ENCODE results near the gene TATDN2. TPM values are rescaled to one million over a fixed set of nuclear protein-coding genes. Genes with fewer than 3 reads are reported as not detected.
A peak's percentile ranks its signal among the peaks of the same experiment; 100 is the strongest.

The TATDN2 gene
- total RNA-seq, 2 donors from 2014 or later, result 29.5 to 38.7 TPM

DNA sequence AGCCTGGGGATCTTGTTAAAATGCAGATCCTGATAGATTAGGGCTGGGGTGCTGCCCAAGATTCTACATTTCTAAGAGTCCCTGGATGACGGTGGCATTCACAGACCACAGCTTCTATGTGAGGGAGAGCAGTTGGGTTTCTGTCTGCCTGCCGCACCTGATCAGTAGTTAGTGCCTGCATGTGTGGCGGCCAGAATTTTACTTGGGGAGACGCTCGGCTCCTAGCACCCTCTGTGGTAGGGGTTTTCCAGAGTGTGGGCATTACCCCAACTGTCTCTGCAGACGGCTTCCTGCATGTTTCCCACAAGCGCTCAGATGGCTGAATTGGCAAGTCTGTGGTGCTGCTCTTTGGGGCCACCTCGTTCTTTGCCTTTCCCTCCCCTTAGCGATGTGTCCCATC lies 36.2 kb downstream of the TATDN2 start:
- no peaks in the 10 kb centered on the region for H3K4me1 ChIP-seq (ENCODE audit: control insufficient read depth in 1 of 2, low read depth in 2 of 2)
- H3K36me3 ChIP-seq, result peaks cover 20% of the 10 kb centered on the region
- no peak overlapping the region for H3K27ac ChIP-seq
- no peaks in the 10 kb centered on the region for H3K27me3 ChIP-seq (replicated peaks; ENCODE audit: insufficient read depth)
- DNase-seq (ENCODE audit: low spot score) (no peak), ATAC-seq (ENCODE audit: insufficient number of reproducible peaks, low FRiP score, low read depth) (no peak)
- TF ChIP-seq, protein P1, sequence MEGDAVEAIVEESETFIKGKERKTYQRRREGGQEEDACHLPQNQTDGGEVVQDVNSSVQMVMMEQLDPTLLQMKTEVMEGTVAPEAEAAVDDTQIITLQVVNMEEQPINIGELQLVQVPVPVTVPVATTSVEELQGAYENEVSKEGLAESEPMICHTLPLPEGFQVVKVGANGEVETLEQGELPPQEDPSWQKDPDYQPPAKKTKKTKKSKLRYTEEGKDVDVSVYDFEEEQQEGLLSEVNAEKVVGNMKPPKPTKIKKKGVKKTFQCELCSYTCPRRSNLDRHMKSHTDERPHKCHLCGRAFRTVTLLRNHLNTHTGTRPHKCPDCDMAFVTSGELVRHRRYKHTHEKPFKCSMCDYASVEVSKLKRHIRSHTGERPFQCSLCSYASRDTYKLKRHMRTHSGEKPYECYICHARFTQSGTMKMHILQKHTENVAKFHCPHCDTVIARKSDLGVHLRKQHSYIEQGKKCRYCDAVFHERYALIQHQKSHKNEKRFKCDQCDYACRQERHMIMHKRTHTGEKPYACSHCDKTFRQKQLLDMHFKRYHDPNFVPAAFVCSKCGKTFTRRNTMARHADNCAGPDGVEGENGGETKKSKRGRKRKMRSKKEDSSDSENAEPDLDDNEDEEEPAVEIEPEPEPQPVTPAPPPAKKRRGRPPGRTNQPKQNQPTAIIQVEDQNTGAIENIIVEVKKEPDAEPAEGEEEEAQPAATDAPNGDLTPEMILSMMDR (IDR thresholded peaks at IDR 0.05), result no peak
- no peaks in the 10 kb centered on the region for H3K9me3 ChIP-seq
- no peak overlapping the region for H3K4me3 ChIP-seq

DNA sequence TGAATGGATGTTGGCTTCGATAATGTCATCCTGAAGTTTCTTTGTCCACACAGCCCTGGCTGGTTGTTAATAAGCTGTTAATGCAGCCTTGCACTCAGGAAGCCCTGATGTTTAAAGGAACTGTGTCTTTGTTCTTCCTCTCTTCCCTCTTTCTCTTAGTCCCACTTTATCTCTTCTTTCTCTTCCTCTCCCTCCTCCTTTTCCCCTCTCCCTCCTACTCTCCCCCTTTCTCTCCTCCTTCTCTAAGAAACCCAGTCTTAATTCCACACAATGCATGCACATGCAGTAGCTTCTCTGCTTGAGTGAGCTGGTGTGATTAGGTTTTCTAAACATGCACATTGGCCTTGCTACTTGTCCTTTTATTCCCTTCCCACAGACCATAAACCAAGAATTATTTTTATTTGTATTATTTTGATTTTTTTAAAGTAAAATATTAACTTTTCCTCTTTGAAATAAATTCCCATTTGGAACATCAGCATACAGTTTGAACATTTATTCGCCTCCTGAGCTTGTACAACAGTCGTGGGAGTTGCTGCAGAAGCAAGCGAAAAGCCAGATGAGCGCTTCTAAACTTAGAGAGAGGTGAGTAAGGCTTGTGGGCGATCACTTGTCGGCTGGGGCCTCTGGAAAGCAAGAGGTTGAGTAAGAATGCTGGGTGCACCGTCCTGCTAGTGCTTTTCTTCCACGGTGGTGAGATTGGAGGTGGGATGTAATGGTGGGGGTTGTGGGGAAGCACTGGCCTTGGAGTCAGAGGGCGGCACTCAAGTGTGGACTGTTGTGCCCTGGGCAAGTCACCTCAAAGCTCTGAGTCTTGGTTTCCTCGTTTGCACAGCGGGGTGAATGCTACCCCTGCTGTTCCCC lies 37.2 kb downstream of the TATDN2 start:
- no peak for DNase-seq (ENCODE audit: low spot score)
- Histone ChIP-seq H3K27me3 (replicated peaks; ENCODE audit: insufficient read depth) (no peaks in the 10 kb centered on the region), H3K27ac (no peak overlapping the region), H3K9me3 (no peaks in the 10 kb centered on the region), H3K36me3 (peaks cover 10% of the 10 kb centered on the region), H3K4me3 (no peak overlapping the region), H3K4me1 (ENCODE audit: control insufficient read depth in 1 of 2, low read depth in 2 of 2) (no peaks in the 10 kb centered on the region)
- TF ChIP-seq, protein P1 (IDR thresholded peaks at IDR 0.05), result no peak
- ATAC-seq (ENCODE audit: insufficient number of reproducible peaks, low FRiP score, low read depth), result no peak

DNA sequence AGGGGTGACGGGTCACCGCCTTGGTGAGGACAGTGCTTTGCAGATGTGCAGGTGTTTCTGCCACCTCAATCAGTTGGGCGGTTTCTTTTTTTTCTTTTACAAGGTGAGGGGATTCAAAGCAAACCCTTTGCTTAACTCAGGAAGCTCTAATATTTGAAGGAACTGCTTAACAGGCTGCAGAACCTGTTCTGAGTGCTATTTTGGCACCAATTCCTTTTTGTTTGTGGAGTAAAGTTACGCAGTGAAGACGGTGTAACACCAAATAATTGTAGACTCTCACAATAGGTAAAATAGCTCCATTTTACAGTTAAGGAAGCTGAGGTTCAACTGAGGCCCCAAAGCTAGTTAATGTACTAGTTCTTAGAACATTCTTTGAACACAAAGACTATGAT lies 37.9 kb downstream of the TATDN2 start:
- H3K9me3 ChIP-seq, result no peaks in the 10 kb centered on the region
- H3K36me3 ChIP-seq, result peaks cover 7% of the 10 kb centered on the region
- TF ChIP-seq, protein P1 (IDR thresholded peaks at IDR 0.05), result no peak
- no peak overlapping the region for H3K4me3 ChIP-seq
- no peak overlapping the region for H3K27ac ChIP-seq
- H3K4me1 ChIP-seq (ENCODE audit: control insufficient read depth in 1 of 2, low read depth in 2 of 2), result no peaks in the 10 kb centered on the region
- DNase-seq (ENCODE audit: low spot score), result no peak
- H3K27me3 ChIP-seq (replicated peaks; ENCODE audit: insufficient read depth), result no peaks in the 10 kb centered on the region
- no peak for ATAC-seq (ENCODE audit: insufficient number of reproducible peaks, low FRiP score, low read depth)

DNA sequence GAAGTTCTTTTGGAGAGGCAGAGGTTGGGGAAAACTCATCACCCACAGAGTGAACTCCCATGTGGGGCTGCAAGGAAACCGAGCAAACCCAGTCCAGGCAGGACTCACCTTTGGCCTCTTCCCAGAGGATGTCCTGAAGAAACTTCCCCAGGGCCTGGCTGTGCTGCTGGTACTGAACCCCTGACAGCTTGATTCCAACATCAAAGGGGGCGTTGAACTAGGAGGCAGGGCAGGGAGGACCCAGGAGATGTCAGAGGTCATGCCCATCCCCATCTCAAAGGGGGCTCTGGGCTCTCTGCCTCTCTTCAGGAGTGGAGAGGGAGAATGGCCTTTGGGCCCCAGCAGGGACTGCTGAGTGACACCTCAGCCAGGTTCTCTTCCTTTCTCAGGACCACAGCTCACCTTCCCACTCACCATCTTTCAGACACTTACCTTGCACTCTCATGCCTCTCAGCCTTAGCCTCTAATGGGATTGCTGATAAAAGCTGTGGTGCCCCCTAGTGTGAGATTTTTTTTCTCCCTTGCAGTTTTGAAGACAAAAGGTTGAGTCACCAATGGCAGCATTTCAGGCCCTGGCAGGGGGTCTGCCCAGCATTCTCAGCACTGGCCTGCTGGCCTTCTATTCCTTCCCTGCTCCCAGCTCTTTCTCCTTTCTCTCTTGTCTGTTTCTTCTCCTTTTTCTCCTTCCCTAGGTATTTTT lies 38.5 kb downstream of the TATDN2 start:
- Histone ChIP-seq H3K36me3 (peaks cover 10% of the 10 kb centered on the region), H3K4me3 (no peak overlapping the region), H3K4me1 (ENCODE audit: control insufficient read depth in 1 of 2, low read depth in 2 of 2) (no peaks in the 10 kb centered on the region), H3K9me3 (no peaks in the 10 kb centered on the region), H3K27ac (no peak overlapping the region), H3K27me3 (replicated peaks; ENCODE audit: insufficient read depth) (no peaks in the 10 kb centered on the region)
- DNase-seq (ENCODE audit: low spot score), result peak; percentile 31
- no peak for ATAC-seq (ENCODE audit: insufficient number of reproducible peaks, low FRiP score, low read depth)
- TF ChIP-seq, protein P1 (IDR thresholded peaks at IDR 0.05), result peak; percentile 36

DNA sequence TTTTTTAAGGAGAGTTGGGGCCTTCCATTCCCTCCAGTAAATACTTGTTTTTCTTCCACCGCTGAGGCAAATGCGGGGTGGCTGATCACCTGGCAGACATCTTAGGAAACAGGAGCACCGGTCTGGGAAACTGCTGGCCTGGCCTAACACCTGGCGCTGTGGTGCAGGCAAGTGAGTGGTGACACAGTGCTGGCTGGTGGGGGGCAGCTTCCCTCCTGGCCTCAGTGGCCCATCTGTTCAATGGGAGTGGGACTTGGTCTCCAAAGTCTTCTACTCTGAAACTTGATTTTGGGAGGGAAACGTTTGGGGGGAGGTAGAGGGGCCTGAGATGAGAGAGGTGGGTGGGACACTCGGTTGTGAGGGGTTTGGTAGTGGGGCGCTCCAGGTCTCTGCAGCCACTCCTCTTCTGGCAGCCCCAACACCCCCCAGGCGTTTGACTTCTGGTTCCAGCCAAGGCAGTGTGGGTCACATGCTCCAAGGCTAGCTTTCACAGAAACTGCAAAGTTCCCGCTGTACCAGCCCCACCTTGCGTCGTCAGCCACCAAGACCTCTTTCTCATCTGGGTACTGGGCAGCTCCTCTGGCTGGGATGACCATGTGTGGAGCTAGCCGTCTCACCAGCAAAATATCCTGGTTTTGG lies 39.8 kb downstream of the TATDN2 start:
- H3K36me3 ChIP-seq, result peaks cover 7% of the 10 kb centered on the region
- no peaks in the 10 kb centered on the region for H3K27me3 ChIP-seq (replicated peaks; ENCODE audit: insufficient read depth)
- ATAC-seq (ENCODE audit: insufficient number of reproducible peaks, low FRiP score, low read depth), result no peak
- no peak overlapping the region for H3K4me3 ChIP-seq
- H3K4me1 ChIP-seq (ENCODE audit: control insufficient read depth in 1 of 2, low read depth in 2 of 2), result peaks cover 0 to 5% of the 10 kb centered on the region in 2 donors
- H3K27ac ChIP-seq, result no peak overlapping the region
- no peak for DNase-seq (ENCODE audit: low spot score)
- TF ChIP-seq, protein P1 (IDR thresholded peaks at IDR 0.05), result no peak
- H3K9me3 ChIP-seq, result no peaks in the 10 kb centered on the region

All from thoracic aorta (tissue), 2 donors.